Large intestine (tissue), 3 donors: Measurements from ENCODE around the gene KRTAP10-2. TPM values are rescaled to one million over a fixed set of nuclear protein-coding genes. Genes with fewer than 3 reads are reported as not detected.

Source experiments
- DNase-seq, 2 donors: peaks; one replicate each; pipeline versions ENCODE4 v3.0.0 to v3.0.0-alpha.2; 2013
- H3K27ac ChIP-seq: one replicate; pipeline ENCODE4 v1.5.1; 2013; ENCODE audit warnings: low read length
- H3K27me3 ChIP-seq: 2 replicates; pipeline ENCODE4 v1.6.1; 2013; ENCODE audit warnings: low read length; ENCODE audit not compliant: control insufficient read depth, insufficient read depth
- H3K36me3 ChIP-seq: 2 replicates; pipeline ENCODE4 v1.6.1; 2013; ENCODE audit warnings: low read length; ENCODE audit not compliant: control insufficient read depth, insufficient read depth
- H3K4me1 ChIP-seq: one replicate; pipeline ENCODE4 v1.6.1; 2013; ENCODE audit warnings: low read length; ENCODE audit not compliant: control insufficient read depth, insufficient read depth
- H3K4me3 ChIP-seq: one replicate; pipeline ENCODE4 v1.5.1; 2013; ENCODE audit warnings: low read length
- H3K9me3 ChIP-seq: one replicate; pipeline ENCODE4 v1.6.1; 2013; ENCODE audit warnings: mild to moderate bottlenecking, low read depth, low read length, moderate library complexity; ENCODE audit not compliant: control insufficient read depth
- WGBS: methylation state at CpG from one replicate; pipeline ENCODE4 v1.1.5; 2013; ENCODE audit warnings: low lambda C conversion rate; ENCODE audit not compliant: insufficient coverage; 5-methylcytosine and 5-hydroxymethylcytosine counted together
- polyA plus RNA-seq: library from polyadenylated mRNA; unstranded; fragments of 120-200 nt; gene quantifications from one replicate; pipeline ENCODE4 v1.2.1, GENCODE V29; 2013

Gene KRTAP10-2
- polyA plus RNA-seq, 1 donor, result not detected

GRCh38 chr21:44516828-44517174 lies 34.5 kb downstream of the KRTAP10-2 start:
- H3K27ac ChIP-seq, result no peak overlapping the region
- H3K4me3 ChIP-seq, result no peak overlapping the region
- WGBS, result no CpG with 5 or more reads among the region's 10 CpGs

GRCh38 chr21:44516342-44516741 lies 35.0 kb downstream of the KRTAP10-2 start:
- Histone ChIP-seq H3K27ac (no peak overlapping the region), H3K27me3 (no peaks in the 10 kb centered on the region), H3K9me3 (no peaks in the 10 kb centered on the region), H3K4me1 (no peaks in the 10 kb centered on the region), H3K4me3 (no peak overlapping the region), H3K36me3 (no peaks in the 10 kb centered on the region)
- no peak for DNase-seq
- WGBS, result no CpG with 5 or more reads among the region's 13 CpGs

More at GRCh38 chr21:44516828-44517174, 34.5 kb downstream of the KRTAP10-2 start:
- H3K27me3 ChIP-seq, result no peaks in the 10 kb centered on the region
- DNase-seq, result no peak
- no peaks in the 10 kb centered on the region for H3K9me3 ChIP-seq
- no peaks in the 10 kb centered on the region for H3K36me3 ChIP-seq
- H3K4me1 ChIP-seq, result no peaks in the 10 kb centered on the region

GRCh38 chr21:44515359-44516165 lies 35.7 kb downstream of the KRTAP10-2 start:
- no CpG with 5 or more reads among the region's 32 CpGs for WGBS
- DNase-seq, result no peak

GRCh38 chr21:44514746-44515358 lies 36.5 kb downstream of the KRTAP10-2 start:
- Histone ChIP-seq H3K4me1 (peaks cover 6% of the 10 kb centered on the region), H3K4me3 (no peak overlapping the region), H3K27me3 (no peaks in the 10 kb centered on the region), H3K36me3 (no peaks in the 10 kb centered on the region), H3K27ac (no peak overlapping the region), H3K9me3 (no peaks in the 10 kb centered on the region)
- no peak for DNase-seq
- WGBS, result no CpG with 5 or more reads among the region's 11 CpGs

More at GRCh38 chr21:44515359-44516165, 35.7 kb downstream of the KRTAP10-2 start:
- no peak overlapping the region for H3K27ac ChIP-seq
- no peak overlapping the region for H3K4me3 ChIP-seq
- no peaks in the 10 kb centered on the region for H3K4me1 ChIP-seq
- H3K36me3 ChIP-seq, result no peaks in the 10 kb centered on the region
- H3K9me3 ChIP-seq, result no peaks in the 10 kb centered on the region
- H3K27me3 ChIP-seq, result no peaks in the 10 kb centered on the region

- Histone ChIP-seq H3K4me1 (peaks cover 7% of the 10 kb centered on the region), H3K27me3 (no peaks in the 10 kb centered on the region), H3K4me3 (no peak overlapping the region), H3K36me3 (no peaks in the 10 kb centered on the region), H3K27ac (no peak overlapping the region), H3K9me3 (no peaks in the 10 kb centered on the region)
- WGBS, result no CpG with 5 or more reads among the region's 7 CpGs
- no peak for DNase-seq
Measured at GRCh38 chr21:44514218-44514520, 37.1 kb downstream of the KRTAP10-2 start.

- no peak for DNase-seq
Measured at GRCh38 chr21:44513389-44514217, 37.7 kb downstream of the KRTAP10-2 start.

GRCh38 chr21:44512496-44513388 lies 38.6 kb downstream of the KRTAP10-2 start:
- DNase-seq, result no peak
- Histone ChIP-seq H3K4me3 (no peak overlapping the region), H3K27ac (no peak overlapping the region), H3K9me3 (no peaks in the 10 kb centered on the region), H3K27me3 (no peaks in the 10 kb centered on the region), H3K36me3 (no peaks in the 10 kb centered on the region), H3K4me1 (peaks cover 7% of the 10 kb centered on the region)
- no CpG with 5 or more reads among the region's 21 CpGs for WGBS

More at GRCh38 chr21:44513389-44514217, 37.7 kb downstream of the KRTAP10-2 start:
- H3K27me3 ChIP-seq, result no peaks in the 10 kb centered on the region
- H3K27ac ChIP-seq, result no peak overlapping the region
- H3K36me3 ChIP-seq, result no peaks in the 10 kb centered on the region
- peaks cover 7% of the 10 kb centered on the region for H3K4me1 ChIP-seq
- WGBS, result no CpG with 5 or more reads among the region's 15 CpGs
- H3K9me3 ChIP-seq, result no peaks in the 10 kb centered on the region
- no peak overlapping the region for H3K4me3 ChIP-seq

- no peaks in the 10 kb centered on the region for H3K36me3 ChIP-seq
- no peaks in the 10 kb centered on the region for H3K27me3 ChIP-seq
- H3K27ac ChIP-seq, result no peak overlapping the region
- H3K9me3 ChIP-seq, result no peaks in the 10 kb centered on the region
- no peak for DNase-seq
- WGBS, result no CpG with 5 or more reads among the region's 8 CpGs
- peaks cover 7% of the 10 kb centered on the region for H3K4me1 ChIP-seq
- H3K4me3 ChIP-seq, result no peak overlapping the region
Measured at GRCh38 chr21:44511938-44512275, 39.4 kb downstream of the KRTAP10-2 start.

- DNase-seq, result no peak
Measured at GRCh38 chr21:44511219-44511937, 39.9 kb downstream of the KRTAP10-2 start.

More at GRCh38 chr21:44511219-44511937, 39.9 kb downstream of the KRTAP10-2 start:
- Histone ChIP-seq H3K27me3 (no peaks in the 10 kb centered on the region), H3K9me3 (no peaks in the 10 kb centered on the region), H3K4me1 (peaks cover 7% of the 10 kb centered on the region), H3K36me3 (no peaks in the 10 kb centered on the region), H3K4me3 (no peak overlapping the region), H3K27ac (no peak overlapping the region)
- no CpG with 5 or more reads among the region's 11 CpGs for WGBS
